ENCODE data around the gene SGK1.
A peak's percentile ranks its signal among the peaks of the same experiment; 100 is the strongest.

Gene SGK1

DNA sequence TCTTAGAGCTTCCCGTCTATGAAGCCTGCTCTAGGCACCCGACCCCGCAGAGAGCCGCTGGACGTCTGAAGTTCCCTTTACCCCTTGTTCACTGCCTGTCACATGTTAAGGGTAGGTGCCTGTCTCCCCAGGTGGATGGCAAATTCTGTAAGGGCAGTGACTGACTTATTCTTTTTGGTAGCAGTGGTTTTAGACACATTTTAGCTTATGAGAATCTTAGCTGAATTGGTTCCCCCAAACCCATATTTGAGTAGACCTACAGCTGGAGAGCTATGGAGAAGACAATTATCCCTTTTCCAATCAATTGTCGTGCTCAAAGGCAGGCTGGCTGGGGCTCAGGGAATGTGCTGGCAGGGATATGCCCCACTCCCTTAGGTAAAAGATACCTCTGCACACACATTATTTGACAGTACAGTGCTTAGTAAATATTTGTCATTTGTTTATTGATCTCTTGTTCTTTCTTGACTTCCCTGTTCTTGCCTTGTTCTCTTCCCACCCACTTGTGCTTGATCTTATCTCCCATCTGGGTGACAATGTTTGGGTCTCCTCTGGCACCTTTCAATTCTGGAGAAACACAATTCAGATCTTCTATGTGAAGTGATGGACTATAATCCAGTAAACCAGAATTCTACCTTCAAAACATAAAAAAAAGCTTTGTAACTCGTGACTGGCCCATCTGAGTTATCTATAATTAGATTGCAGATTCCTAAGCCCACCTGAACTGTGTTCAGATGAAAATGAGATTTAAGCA lies 151.2 kb downstream of the SGK1 start:
- ATAC-seq, result no peak

DNA sequence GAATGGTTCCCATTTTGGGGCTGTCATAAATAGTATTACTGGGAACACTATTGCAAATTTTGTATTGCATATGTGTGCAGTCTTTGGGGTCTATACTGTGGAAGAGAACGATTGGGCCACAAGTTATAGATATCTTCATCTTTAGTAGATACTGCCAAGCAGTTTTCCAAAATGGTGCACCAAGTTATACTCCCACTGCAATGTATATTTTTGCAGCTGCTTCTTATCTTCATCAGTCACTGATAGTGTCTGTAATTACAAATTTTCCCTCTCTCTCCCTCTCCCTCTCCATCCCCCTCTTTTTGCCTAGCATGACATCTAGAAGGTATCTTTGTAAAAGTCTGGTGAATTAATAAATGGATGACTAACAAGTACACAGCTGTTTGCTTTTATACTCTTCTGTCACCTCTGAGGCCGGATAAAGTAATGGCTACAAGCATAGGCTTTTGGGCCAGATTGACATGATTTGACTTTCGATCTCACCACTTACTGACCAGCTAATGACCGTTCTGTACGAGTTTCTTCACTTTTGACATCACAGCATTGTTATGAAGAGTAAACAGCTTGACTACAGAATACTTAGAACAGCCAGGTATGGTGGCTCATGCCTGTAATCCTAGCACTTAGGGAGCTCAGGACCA lies 152.2 kb downstream of the SGK1 start:
- no peak for ATAC-seq

DNA sequence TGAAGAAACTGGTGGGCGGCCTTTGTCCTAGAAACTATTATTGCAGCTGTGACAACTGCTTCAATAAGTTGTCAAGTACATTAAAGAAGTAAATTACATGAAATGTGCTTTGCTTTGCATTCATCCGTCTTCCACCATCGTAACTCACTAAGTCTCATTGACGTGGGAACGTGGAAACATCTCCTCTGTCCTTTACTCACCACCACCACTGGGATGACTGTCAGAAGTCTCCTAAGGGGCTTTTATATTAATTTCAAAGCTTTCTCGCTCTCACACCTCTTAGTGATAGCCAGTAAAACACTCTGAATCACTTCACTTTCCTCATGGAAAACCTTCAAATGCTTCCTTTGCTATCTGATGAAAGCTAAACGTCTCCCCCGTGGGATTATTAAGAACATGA lies 153.6 kb downstream of the SGK1 start:
- ATAC-seq, result no peak

DNA sequence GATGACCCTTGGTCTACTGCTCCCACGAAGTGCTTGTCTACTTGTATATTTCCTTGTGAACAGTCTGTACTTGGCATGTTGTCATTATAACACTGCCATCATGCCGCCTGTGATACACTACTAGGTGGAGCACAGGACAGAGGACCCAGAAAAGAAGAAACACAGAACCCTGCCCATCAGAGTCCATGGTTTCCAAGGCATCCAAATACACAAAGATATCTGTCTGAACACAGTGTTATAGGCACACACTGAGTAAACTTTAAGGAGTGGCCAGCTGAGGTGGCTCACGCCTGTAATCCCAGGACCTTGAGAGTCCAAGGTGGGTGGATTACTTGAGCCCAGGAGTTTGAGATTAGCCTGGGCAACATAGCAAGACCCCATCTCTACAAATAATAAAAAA lies 155.0 kb downstream of the SGK1 start:
- ATAC-seq, result no peak

DNA sequence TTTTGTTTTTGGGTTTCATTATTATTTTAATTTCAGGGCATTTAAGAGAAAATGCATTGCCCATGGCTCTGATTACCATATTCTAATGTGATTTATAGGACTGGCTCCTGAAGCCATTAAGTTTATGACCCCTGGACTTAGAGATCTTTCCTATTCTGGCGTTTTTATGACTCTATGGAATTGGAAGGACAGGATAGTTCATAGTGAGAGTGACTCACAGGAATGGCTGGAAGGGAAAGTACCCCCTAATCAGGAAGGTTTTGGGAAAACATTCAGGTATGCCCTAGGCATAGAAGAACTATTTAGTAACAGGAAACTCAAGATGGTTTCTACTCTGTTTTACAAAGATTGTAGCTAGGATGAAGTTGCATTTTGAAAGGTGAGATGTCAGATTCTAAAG lies 156.9 kb downstream of the SGK1 start:
- no peak for ATAC-seq

DNA sequence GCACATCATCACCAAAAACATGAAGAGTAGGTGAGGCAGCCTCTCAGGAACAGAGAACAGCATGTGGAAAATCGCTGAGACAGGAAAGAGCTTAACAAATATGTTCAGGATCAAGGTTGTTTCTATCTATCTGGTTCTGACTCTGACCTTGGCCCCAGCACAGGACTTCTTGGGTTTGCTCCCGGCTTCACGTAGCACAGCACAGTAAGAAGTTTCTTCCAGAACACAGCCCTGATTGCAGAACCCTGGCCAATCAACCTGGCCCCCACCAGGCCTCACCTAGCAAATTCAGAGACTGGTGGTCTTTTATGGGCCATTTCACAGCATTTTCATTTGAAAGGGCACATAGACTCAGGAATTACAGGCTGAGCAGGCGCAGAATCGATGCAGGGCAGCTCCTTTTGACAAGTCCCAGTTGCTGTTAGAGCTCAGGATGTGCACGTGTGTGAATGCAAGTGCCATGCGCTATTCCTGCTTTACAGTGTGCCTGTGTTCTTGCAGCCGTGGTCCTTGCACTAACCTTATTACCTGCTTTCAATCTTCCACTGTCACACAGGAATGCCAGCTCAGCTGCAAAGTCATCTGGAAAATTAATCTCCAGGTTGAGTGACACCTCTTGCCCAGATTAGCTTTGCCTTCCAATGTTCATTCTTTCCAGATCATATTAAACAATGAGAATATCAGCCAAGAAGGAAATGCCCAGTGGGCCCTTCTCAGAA lies 165.0 kb downstream of the SGK1 start:
- ATAC-seq, result no peak

DNA sequence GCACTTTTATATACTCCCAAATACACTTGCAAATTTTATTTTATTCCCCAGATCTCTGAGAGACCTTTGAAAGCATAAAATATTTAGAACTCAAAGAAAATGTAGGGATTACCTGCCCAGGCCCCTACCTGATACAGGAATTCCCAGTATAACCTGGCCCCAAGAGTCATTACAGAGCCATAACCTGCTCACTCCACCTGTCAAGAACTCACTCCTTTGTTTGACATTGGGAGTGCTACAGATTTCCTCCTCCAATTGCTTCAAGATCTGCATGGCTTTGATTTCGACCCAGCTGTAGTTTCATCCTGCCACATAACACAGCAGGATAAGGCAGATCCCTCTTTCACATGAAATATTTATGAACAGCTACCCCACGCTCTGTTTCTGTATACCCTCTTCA lies 169.3 kb downstream of the SGK1 start:
- no peak for ATAC-seq

DNA sequence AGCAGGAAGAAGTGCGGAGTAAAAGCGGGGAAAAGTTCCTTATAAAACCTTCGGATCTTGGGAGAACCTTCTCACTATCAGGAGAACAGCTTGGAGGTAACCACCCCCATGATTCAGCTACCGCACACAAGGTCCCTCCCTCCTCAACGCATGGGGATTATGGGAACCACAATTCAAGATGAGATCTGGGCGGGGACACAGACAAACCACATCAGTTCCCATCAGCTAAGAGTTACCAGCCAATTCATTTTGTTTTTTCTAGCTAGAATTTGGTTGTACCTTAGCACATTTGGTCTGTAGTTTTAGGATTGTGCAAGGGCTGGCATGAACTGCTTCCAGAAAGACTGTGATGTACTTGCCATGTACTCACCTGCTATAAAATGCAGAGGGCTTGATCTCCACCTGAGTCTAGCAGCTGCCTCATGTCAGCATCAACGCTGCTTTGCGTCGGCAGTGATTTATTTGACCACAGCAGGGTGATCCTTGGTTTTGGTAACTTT lies 170.8 kb downstream of the SGK1 start:
- ATAC-seq, result no peak

DNA sequence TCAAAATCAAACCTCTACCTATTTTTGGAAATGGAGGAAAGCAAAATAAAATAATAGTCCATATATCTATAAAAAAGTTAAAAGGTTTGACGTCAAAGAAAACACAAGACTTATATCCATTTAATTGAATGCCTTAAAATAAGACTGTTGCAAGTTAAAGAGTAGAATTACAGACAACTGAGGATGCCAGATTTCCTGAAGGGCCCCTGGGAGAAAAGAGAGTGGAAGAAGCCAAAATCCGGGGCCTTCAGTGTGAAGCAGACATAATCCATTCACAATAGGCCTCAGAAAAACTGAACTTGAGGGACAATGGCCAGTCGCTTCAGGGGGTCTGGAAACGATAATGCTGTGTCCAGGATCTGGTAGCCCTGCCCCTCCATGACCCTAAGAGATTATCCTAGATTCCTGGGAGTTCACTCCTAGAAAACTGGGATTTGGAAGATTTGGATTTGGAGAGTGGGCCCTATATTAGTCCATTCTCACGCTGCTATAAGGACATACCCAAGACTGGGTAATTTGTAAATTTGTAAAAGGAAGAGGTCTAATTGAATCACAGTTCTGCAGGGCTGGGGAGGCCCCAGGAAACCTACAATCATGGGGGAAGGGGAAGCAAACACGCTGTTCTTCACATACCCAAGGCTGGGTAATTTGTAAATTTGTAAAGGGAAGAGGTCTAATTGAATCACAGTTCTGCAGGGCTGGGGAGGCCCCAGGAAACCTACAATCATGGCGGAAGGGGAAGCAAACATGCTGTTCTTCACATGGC lies 171.5 kb downstream of the SGK1 start:
- ATAC-seq, result no peak

DNA sequence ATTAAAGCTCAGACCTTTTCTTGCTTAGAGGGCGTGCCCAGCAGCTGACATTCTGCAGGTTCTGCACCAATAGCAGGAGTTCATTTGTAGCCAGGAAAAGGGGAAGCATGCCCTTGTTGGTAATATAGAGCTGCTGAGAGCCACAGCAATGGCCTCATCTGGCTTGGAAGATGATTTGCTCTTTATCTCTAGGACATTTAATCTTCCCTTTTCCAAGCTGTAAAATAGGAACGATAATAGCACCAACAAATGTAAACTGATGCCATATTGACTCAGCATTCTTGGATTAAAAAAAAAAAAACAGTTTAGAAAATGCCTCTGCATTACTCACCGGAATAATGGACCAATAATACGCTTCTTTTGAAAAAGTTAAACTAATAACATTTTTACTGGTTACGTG lies 172.1 kb downstream of the SGK1 start:
- no peak for ATAC-seq

DNA sequence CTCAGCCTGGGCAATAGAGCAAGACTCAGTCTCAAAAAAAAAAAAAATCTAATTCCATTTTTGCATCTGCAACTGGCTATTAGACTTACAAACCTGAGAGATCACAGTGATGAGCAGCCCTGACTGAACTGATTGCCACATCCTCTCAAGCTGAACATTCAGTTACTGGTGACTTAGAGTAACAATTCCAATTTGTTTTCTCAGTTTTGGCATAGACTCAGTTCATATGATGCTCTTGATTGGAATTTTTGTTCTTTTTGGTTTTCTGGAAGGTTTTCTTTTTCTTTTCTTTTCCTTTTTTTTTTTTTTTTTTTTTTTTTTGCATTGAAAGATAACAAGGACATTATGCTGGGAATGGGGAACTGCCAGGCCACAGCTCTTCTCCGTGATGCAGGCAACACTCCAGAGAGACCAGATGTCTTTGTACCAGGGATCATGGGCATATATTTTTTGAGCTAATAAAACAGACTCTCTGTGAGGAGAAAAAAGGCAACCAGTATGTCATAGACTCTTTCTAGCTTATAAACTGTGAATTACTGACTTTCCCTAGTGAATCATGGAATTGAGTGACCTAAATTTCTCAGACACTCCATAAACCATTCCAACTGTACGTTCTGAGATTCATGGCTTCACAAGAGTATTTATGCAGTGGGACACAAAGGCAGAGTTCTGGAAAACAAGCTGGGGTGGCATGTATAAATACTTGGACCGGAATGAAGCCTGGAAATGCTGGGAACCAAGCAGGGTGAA lies 179.5 kb downstream of the SGK1 start:
- no peak for ATAC-seq

DNA sequence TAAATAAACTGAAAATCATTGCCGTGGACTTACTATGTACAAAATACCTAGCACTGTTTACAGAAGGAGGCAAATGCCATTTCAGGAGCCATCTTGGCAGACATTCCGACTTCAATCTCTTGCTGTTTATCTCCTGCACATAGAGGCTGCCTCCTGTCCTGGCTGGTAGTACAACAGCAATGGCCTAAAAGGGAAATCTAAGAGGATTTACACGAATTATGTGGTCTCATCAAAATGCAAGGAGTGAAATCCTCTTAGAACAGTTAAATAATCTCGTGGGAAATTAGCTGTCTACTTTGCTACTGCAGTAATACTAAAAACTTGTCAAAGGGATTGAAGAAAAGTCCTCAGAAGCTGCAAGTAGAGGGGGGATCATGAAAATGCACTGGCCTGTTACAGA lies 183.3 kb downstream of the SGK1 start:
- no peak for ATAC-seq

DNA sequence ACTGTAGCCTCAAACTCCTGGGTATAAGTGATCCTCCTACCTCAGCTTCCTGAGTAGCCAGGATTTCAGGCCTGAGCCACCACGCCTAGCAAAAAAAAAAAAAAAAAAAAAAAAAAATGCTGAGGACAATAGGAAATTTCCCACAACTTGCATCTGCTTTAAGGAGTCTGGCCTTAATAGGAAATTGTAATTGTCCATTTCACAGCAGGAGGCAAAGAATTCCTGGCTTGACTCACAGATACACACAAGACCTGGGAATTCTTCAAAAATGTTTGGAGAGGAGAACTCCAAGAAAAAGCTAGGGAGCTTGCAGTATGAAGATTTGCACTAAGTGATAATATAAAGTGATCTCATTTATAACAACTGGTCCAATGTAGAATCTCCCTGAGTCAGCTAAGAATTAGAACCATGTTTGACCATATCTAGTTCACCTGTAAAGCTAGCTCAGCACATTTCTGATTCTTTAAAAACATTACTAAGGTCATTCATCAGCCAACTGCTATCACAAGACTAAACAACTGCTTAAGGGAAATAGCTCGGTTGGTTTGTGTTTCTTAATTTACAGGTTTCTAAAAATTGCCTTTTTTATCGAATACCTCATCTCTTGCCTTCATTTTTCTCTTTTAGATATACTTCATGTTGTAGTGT lies 185.3 kb downstream of the SGK1 start:
- ATAC-seq, result no peak

DNA sequence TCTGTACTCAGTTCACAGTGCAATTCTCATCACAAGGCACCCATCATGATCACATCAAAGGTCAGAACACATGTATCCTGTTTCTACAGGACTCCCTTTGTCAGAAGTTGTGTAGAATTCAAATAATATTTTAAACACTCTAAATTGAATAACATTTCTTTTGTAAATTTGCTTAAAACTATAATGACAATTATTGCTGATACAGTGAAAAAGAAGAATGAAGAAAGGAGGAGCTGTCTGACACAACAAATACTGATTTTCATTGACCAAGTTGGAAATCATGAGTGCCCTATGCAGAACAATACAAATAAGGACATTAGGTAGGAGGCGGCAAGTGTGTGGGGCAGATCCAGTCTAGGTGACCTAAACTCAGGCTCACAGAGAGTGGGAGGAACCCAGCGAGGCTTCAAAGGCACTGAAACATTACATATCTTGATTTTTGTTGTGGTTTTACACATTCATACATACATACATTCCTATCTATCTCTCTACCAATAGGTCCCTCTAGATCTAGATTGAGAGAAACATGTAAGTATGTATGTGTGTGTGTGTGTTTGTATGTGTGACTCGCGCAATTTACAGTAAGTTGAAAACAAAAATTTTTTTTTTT lies 186.3 kb downstream of the SGK1 start:
- ATAC-seq, result peak; percentile 20 to 21

DNA sequence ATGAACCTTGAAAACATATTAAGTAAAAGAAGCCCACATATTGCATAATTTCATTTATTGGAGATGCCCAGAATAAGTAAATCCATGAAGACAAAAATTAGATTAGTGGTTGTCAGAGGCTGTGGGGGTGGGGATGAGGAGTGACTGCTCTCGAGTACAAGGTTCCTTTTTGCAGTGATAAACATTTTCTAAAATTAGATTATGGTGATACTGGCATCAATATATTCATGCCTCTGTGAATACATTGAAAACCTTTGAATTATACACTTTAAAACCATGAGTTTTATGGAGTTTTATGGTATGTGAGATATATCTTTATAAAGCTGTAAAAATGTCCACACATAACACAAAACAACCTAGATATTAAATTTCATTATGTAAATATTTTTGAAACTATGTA lies 189.8 kb downstream of the SGK1 start:
- no peak for ATAC-seq

DNA sequence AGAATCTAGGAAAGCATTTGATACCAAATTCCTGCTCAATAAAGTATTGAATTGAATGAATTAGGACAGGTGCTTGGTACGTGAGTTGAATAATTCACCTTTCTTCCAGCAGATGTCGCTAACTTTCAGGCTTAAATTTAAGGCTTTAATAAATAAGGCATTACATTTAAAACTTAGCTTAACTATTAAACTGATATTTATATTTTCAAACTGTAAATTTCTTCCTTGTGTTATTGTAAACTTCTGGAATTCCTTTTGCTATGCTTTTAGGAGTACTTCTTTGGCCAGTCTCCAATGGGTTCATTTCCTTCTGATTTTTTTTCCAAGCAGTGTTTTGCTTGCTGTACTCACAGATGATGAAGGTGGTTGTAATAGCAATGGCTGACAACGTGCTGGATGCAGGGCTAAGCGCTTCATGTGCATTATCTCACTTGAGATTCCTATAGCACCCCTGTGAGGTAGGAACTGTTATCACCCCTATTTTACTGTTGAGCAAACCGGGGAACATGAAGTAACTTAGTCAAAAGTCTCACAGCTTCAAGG lies 194.2 kb downstream of the SGK1 start:
- peak; percentile 48 to 70 for ATAC-seq

DNA sequence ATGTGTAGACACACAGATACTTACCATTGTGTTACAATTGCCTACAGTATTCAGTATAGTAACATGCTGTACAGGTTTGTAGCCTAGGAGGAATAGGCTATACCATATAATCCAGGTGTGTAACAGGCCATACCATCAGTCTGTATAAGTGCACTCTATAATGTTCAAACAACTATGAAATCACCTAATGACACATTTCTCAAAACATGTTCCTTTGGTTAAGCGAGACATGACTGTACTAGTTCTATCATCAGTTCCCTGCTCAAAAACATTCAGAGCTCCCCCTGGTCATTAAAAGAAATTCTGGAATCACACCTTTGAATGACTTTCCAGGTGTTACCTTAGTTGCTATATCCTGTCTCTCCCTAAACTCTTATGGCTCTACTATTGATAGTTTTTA lies 195.1 kb downstream of the SGK1 start:
- no peak for ATAC-seq

DNA sequence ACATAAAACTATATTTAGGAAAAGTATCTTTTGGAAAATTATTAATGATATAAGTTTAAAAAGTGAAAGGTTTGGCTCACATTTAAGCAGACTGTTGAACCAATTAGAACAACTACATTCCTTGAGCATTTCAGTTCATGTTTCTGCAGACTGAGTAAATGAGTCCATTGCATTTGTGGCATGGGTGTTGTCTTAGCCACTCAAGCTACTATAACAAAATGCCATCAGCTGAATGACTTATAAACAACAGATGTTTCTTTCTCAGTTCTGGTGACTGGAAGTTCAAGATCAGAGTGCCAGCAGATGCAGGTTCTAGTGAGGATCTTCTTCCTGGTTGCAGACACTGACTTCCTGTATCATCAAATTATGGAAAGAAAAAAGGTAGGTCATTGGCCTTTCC lies 198.4 kb downstream of the SGK1 start:
- no peak for ATAC-seq
